SU-DHL-6 (cell line): ENCODE results near the gene NUB1.

Experiments used
- CTCF ChIP-seq: fragments of 200-600 bp; sonication (generic); IDR thresholded peaks from one replicate; pipeline ENCODE4 v1.5.1; 2017; ENCODE audit warnings: antibody characterized with exemption, mild to moderate bottlenecking, low read length, moderate library complexity; ENCODE audit not compliant: insufficient read depth, poor library complexity, severe bottlenecking
- EZH2phosphoT487 ChIP-seq: fragments of 200-600 bp; sonication (generic), shearing (Covaris generic); conservative IDR thresholded peaks from 2 replicates; pipeline ENCODE4 v1.6.1; 2018; ENCODE audit warnings: mild to moderate bottlenecking, antibody characterized with exemption, low read length, moderate library complexity, mixed read lengths

GRCh38 chr7:151405056-151405455 is 63.4 kb downstream of the NUB1 start:
- TF ChIP-seq CTCF (no peak), EZH2phosphoT487 (no peak)
